ENCODE data around the gene GLB1L2. TPM values are rescaled to one million over a fixed set of nuclear protein-coding genes. Genes with fewer than 3 reads are reported as not detected.
"Not testable (repeated sequence)": the region's sequence is repeated elsewhere in the genome, so short reads cannot be mapped to it uniquely, and the experiment has no call there.

Gene GLB1L2
- polyA plus RNA-seq (2013, experiment 1 of 2), result 3.3 TPM
- 3.4 TPM for polyA plus RNA-seq (2013, experiment 2 of 2)

- Histone ChIP-seq H3K27ac (ENCODE audit: low read depth, low read length) (no peak within 1 kb of the TSS), H3K9ac (ENCODE audit: low read depth, low read length) (peak within 1 kb of the TSS; percentile 42; the same call in 1 of the 2 replicates), H3K4me3 (ENCODE audit: low read length) (peak within 1 kb of the TSS; percentile 83), H3K27me3 (ENCODE audit: insufficient read depth, low read length) (peaks cover 57% of the 10 kb centered on the region), H3K9me3 (ENCODE audit: insufficient read depth, low read depth, low read length) (no peaks in the 10 kb centered on the region), H3K36me3 (ENCODE audit: insufficient read depth, low read length) (no peaks in the 10 kb centered on the region), H3K4me1 (ENCODE audit: insufficient read depth, low read length) (peaks cover 17% of the 10 kb centered on the region)
- under 1% methylated on average over 62 of the region's 80 CpGs for WGBS
Observed at GRCh38 chr11:134331354-134332188, at the start of gene GLB1L2. TSS of gene GLB1L2 (plus strand) at chr11:134331988. CDS start at chr11:134332062, 74 bp downstream.

- H3K27me3 ChIP-seq (ENCODE audit: insufficient read depth, low read length), result peaks cover 15% of the 10 kb centered on the region; the same call in 1 of the 2 replicates
- no peaks in the 10 kb centered on the region for H3K4me1 ChIP-seq (ENCODE audit: insufficient read depth, low read length)
- no peak overlapping the region for H3K9ac ChIP-seq (ENCODE audit: low read depth, low read length)
- H3K27ac ChIP-seq (ENCODE audit: low read depth, low read length), result no peak overlapping the region
- H3K4me3 ChIP-seq (ENCODE audit: low read length), result no peak overlapping the region
- 91% methylated on average over 22 of the region's 22 CpGs for WGBS
- no peaks in the 10 kb centered on the region for H3K9me3 ChIP-seq (ENCODE audit: insufficient read depth, low read depth, low read length)
- H3K36me3 ChIP-seq (ENCODE audit: insufficient read depth, low read length), result peaks cover 20% of the 10 kb centered on the region
Observed at GRCh38 chr11:134282121-134283045, 49.4 kb upstream of the GLB1L2 start.

GRCh38 chr11:134283461-134284230 is 48.1 kb upstream of the GLB1L2 start:
- H3K27me3 ChIP-seq (ENCODE audit: insufficient read depth, low read length), result peaks cover 2% of the 10 kb centered on the region; the same call in 1 of the 2 replicates
- no peak overlapping the region for H3K27ac ChIP-seq (ENCODE audit: low read depth, low read length)
- H3K4me3 ChIP-seq (ENCODE audit: low read length), result no peak overlapping the region
- no peak overlapping the region for H3K9ac ChIP-seq (ENCODE audit: low read depth, low read length)
- peaks cover 17% of the 10 kb centered on the region for H3K36me3 ChIP-seq (ENCODE audit: insufficient read depth, low read length)
- 92% methylated on average over 16 of the region's 16 CpGs for whole genome bisulfite sequencing
- H3K9me3 ChIP-seq (ENCODE audit: insufficient read depth, low read depth, low read length), result no peaks in the 10 kb centered on the region
- 0 out of 2 replicates have a peak, but pooled peaks cover 4% of the 10 kb centered on the region for H3K4me1 ChIP-seq (ENCODE audit: insufficient read depth, low read length)

- H3K9ac ChIP-seq (ENCODE audit: low read depth, low read length); H3K9me3 ChIP-seq (ENCODE audit: insufficient read depth, low read depth, low read length); H3K4me3 ChIP-seq (ENCODE audit: low read length); H3K27me3 ChIP-seq (ENCODE audit: insufficient read depth, low read length); H3K27ac ChIP-seq (ENCODE audit: low read depth, low read length); H3K4me1 ChIP-seq (ENCODE audit: insufficient read depth, low read length): not testable (repeated sequence)
- H3K36me3 ChIP-seq (ENCODE audit: insufficient read depth, low read length), result peaks cover 13% of the 10 kb centered on the region
- WGBS, result 96% methylated on average over 5 of the region's 5 CpGs
Observed at GRCh38 chr11:134284349-134284748, 47.4 kb upstream of the GLB1L2 start.

- Histone ChIP-seq H3K36me3 (ENCODE audit: insufficient read depth, low read length) (peaks cover 13% of the 10 kb centered on the region), H3K4me1 (ENCODE audit: insufficient read depth, low read length) (peaks cover 8% of the 10 kb centered on the region; the same call in 1 of the 2 replicates), H3K9ac (ENCODE audit: low read depth, low read length) (no peak overlapping the region), H3K27me3 (ENCODE audit: insufficient read depth, low read length) (no peaks in the 10 kb centered on the region), H3K9me3 (ENCODE audit: insufficient read depth, low read depth, low read length) (no peaks in the 10 kb centered on the region), H3K27ac (ENCODE audit: low read depth, low read length) (no peak overlapping the region), H3K4me3 (ENCODE audit: low read length) (no peak overlapping the region)
- 94% methylated on average over 12 of the region's 12 CpGs for WGBS
Observed at GRCh38 chr11:134287561-134287960, 44.2 kb upstream of the GLB1L2 start.

- no peaks in the 10 kb centered on the region for H3K9me3 ChIP-seq (ENCODE audit: insufficient read depth, low read depth, low read length)
- H3K9ac ChIP-seq (ENCODE audit: low read depth, low read length), result no peak overlapping the region
- peaks cover 13% of the 10 kb centered on the region for H3K36me3 ChIP-seq (ENCODE audit: insufficient read depth, low read length)
- H3K27me3 ChIP-seq (ENCODE audit: insufficient read depth, low read length), result no peaks in the 10 kb centered on the region
- no peak overlapping the region for H3K27ac ChIP-seq (ENCODE audit: low read depth, low read length)
- H3K4me1 ChIP-seq (ENCODE audit: insufficient read depth, low read length), result peaks cover 8% of the 10 kb centered on the region; the same call in 1 of the 2 replicates
- WGBS, result 95% methylated on average over 13 of the region's 13 CpGs
- no peak overlapping the region for H3K4me3 ChIP-seq (ENCODE audit: low read length)
Observed at GRCh38 chr11:134288486-134288885, 43.3 kb upstream of the GLB1L2 start.

- Histone ChIP-seq H3K36me3 (ENCODE audit: insufficient read depth, low read length) (peaks cover 7% of the 10 kb centered on the region), H3K4me3 (ENCODE audit: low read length) (no peak overlapping the region), H3K4me1 (ENCODE audit: insufficient read depth, low read length) (peaks cover 8% of the 10 kb centered on the region; the same call in 1 of the 2 replicates), H3K9ac (ENCODE audit: low read depth, low read length) (no peak overlapping the region), H3K9me3 (ENCODE audit: insufficient read depth, low read depth, low read length) (no peaks in the 10 kb centered on the region), H3K27me3 (ENCODE audit: insufficient read depth, low read length) (no peaks in the 10 kb centered on the region), H3K27ac (ENCODE audit: low read depth, low read length) (no peak overlapping the region)
- 85% methylated on average over 4 of the region's 4 CpGs for WGBS
Observed at GRCh38 chr11:134289167-134289566, 42.6 kb upstream of the GLB1L2 start.

GRCh38 chr11:134289789-134290188 is 42.0 kb upstream of the GLB1L2 start:
- Histone ChIP-seq H3K9ac (ENCODE audit: low read depth, low read length) (no peak overlapping the region), H3K27ac (ENCODE audit: low read depth, low read length) (no peak overlapping the region), H3K27me3 (ENCODE audit: insufficient read depth, low read length) (no peaks in the 10 kb centered on the region), H3K36me3 (ENCODE audit: insufficient read depth, low read length) (peaks cover 6% of the 10 kb centered on the region), H3K4me1 (ENCODE audit: insufficient read depth, low read length) (peaks cover 8% of the 10 kb centered on the region; the same call in 1 of the 2 replicates), H3K9me3 (ENCODE audit: insufficient read depth, low read depth, low read length) (no peaks in the 10 kb centered on the region), H3K4me3 (ENCODE audit: low read length) (no peak overlapping the region)
- WGBS, result 76% methylated on average over 12 of the region's 12 CpGs

GRCh38 chr11:134290646-134291045 is 41.1 kb upstream of the GLB1L2 start:
- H3K9ac ChIP-seq (ENCODE audit: low read depth, low read length), result no peak overlapping the region
- peaks cover 8% of the 10 kb centered on the region; the same call in 1 of the 2 replicates for H3K4me1 ChIP-seq (ENCODE audit: insufficient read depth, low read length)
- WGBS, result 96% methylated on average over 7 of the region's 7 CpGs
- no peak overlapping the region for H3K4me3 ChIP-seq (ENCODE audit: low read length)
- no peak overlapping the region for H3K27ac ChIP-seq (ENCODE audit: low read depth, low read length)
- no peaks in the 10 kb centered on the region for H3K9me3 ChIP-seq (ENCODE audit: insufficient read depth, low read depth, low read length)
- no peaks in the 10 kb centered on the region; the same call in 1 of the 2 replicates for H3K36me3 ChIP-seq (ENCODE audit: insufficient read depth, low read length)
- no peaks in the 10 kb centered on the region for H3K27me3 ChIP-seq (ENCODE audit: insufficient read depth, low read length)

- H3K9me3 ChIP-seq (ENCODE audit: insufficient read depth, low read depth, low read length), result no peaks in the 10 kb centered on the region
- no peak overlapping the region for H3K4me3 ChIP-seq (ENCODE audit: low read length)
- peaks cover 8% of the 10 kb centered on the region; the same call in 1 of the 2 replicates for H3K4me1 ChIP-seq (ENCODE audit: insufficient read depth, low read length)
- H3K27ac ChIP-seq (ENCODE audit: low read depth, low read length), result no peak overlapping the region
- no peak overlapping the region for H3K9ac ChIP-seq (ENCODE audit: low read depth, low read length)
- no peaks in the 10 kb centered on the region; the same call in 1 of the 2 replicates for H3K36me3 ChIP-seq (ENCODE audit: insufficient read depth, low read length)
- H3K27me3 ChIP-seq (ENCODE audit: insufficient read depth, low read length), result no peaks in the 10 kb centered on the region
- 91% methylated on average over 6 of the region's 6 CpGs for whole genome bisulfite sequencing
Observed at GRCh38 chr11:134291196-134291595, 40.6 kb upstream of the GLB1L2 start.
